DOHH2 (cell line): ENCODE data around the gene ROS1.

Experiments
- EZH2phosphoT487 ChIP-seq: fragments of 200-600 bp; sonication (generic); IDR thresholded peaks from 2 replicates; pipeline ENCODE4 v1.6.1; 2017; ENCODE audit warnings: borderline replicate concordance, mild to moderate bottlenecking, antibody characterized with exemption, low read length, moderate library complexity, mixed read lengths
- TF ChIP-seq, protein P1 (sequence below): fragments of 200-600 bp; sonication (generic); IDR thresholded peaks from one replicate; pipeline ENCODE4 v1.5.1; 2014; ENCODE audit warnings: antibody characterized with exemption, mild to moderate bottlenecking, low read depth, low read length; ENCODE audit not compliant: poor library complexity, severe bottlenecking

DNA sequence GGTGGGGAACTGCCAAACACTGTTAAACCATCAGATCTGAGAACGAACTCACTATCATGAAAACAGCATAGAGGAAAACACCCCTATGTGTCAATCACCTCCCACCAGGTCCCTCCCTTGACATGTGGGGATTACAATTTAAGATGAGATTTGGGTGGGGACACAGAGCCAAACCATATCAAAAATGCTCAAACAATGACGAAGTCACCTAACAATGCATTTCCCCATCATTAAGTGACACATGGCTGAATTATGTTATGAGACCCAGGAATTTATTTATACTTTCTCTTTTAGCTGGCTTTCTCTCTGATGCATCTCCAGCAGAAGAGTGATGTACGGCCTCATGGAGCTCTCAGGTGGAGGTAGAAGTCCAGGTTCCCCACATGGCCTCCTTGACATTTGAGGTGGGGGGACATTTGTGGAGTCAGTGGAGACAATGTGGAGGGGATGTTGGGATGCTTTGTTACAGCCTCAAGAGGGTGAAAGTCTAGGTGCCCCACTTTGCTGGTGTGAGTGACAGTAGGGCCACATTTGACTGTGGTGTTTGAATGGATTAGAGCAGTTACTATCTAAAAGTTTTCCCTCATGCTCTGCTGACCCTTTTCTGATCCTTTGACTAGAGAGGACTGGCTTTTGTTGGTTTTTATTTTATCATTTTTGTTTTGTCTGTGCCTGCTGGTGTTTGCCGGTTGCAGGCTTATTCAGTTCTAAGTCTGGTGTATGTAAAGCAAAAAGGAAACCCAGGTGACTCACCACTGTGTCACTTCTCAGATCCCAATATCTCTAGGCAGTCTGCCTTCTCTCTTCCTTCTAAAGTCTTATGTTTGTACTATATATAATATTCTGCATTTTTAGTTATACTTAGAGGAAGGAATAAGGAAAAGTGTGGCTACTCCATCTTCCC lies 38.3 kb upstream of the ROS1 start:
- TF ChIP-seq, protein P1, sequence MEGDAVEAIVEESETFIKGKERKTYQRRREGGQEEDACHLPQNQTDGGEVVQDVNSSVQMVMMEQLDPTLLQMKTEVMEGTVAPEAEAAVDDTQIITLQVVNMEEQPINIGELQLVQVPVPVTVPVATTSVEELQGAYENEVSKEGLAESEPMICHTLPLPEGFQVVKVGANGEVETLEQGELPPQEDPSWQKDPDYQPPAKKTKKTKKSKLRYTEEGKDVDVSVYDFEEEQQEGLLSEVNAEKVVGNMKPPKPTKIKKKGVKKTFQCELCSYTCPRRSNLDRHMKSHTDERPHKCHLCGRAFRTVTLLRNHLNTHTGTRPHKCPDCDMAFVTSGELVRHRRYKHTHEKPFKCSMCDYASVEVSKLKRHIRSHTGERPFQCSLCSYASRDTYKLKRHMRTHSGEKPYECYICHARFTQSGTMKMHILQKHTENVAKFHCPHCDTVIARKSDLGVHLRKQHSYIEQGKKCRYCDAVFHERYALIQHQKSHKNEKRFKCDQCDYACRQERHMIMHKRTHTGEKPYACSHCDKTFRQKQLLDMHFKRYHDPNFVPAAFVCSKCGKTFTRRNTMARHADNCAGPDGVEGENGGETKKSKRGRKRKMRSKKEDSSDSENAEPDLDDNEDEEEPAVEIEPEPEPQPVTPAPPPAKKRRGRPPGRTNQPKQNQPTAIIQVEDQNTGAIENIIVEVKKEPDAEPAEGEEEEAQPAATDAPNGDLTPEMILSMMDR, result no peak
- TF ChIP-seq EZH2phosphoT487, result no peak
